ENCODE results near the gene EIF4E2. TPM values are rescaled to one million over a fixed set of nuclear protein-coding genes. Genes with fewer than 3 reads are reported as not detected.
A peak's percentile ranks its signal among the peaks of the same experiment; 100 is the strongest.

Gene EIF4E2
- polyA plus RNA-seq, 4 donors, result 67.9 to 103 (median 88.4) TPM

DNA sequence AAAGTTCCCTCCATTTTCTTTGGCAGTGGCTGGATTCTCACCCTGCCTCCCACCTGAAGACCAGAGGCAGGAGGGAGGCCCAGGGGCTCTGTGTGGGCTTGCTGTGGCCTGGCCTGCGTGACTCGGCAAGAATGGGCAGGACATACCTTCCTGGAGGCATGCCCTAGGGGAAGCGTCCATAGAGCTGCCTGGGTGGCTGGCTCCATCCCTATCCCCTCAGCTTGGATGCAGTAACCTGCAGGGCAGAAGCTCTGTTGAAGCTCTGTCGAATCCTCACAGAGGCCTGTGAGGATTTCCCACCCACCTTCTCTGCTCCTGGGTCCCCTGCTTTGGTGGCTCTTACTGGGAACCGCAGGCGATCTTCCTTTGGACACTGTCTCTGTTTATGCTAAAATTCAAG is 31.6 kb upstream of the EIF4E2 start:
- Histone ChIP-seq H3K4me3 (ENCODE audit: low read depth in 1 of 3, low read length in 3 of 3) (no peak overlapping the region), H3K27me3 (ENCODE audit: control insufficient read depth in 3 of 3, insufficient read depth in 3 of 3, low read length in 3 of 3) (peaks cover 13 to 41% (median 15%) of the 10 kb centered on the region in 3 donors), H3K4me1 (ENCODE audit: control insufficient read depth in 3 of 3, insufficient read depth in 2 of 3, low read depth in 1 of 3, low read length in 2 of 3) (peaks cover 0 to 30% (median 0%) of the 10 kb centered on the region in 3 donors), H3K27ac (ENCODE audit: low read depth in 1 of 3, low read length in 2 of 3) (no peak overlapping the region), H3K36me3 (ENCODE audit: control insufficient read depth in 3 of 3, insufficient read depth in 2 of 3, low read depth in 1 of 3, low read length in 3 of 3) (no peaks in the 10 kb centered on the region), H3K9me3 (ENCODE audit: control insufficient read depth in 2 of 2, insufficient read depth in 1 of 2, low read depth in 1 of 2, low read length in 1 of 2) (no peaks in the 10 kb centered on the region)
- WGBS, 3 donors, result 78 to 90% (median 80%) methylated on average over 6 of the region's 6 CpGs
- no peak for DNase-seq
- FAIRE-seq, result no peak

- H3K4me3 ChIP-seq (ENCODE audit: low read depth in 1 of 3, low read length in 3 of 3), result no peak within 1 kb of the TSS
- H3K36me3 ChIP-seq (ENCODE audit: control insufficient read depth in 3 of 3, insufficient read depth in 2 of 3, low read depth in 1 of 3, low read length in 3 of 3), result no peaks in the 10 kb centered on the region
- H3K27ac ChIP-seq (ENCODE audit: low read depth in 1 of 3, low read length in 2 of 3), result no peak within 1 kb of the TSS
- DNase-seq, result no peak
- H3K27me3 ChIP-seq (ENCODE audit: control insufficient read depth in 3 of 3, insufficient read depth in 3 of 3, low read length in 3 of 3), result peaks cover 15 to 50% (median 23%) of the 10 kb centered on the region in 3 donors
- peaks cover 0 to 33% (median 0%) of the 10 kb centered on the region in 3 donors for H3K4me1 ChIP-seq (ENCODE audit: control insufficient read depth in 3 of 3, insufficient read depth in 2 of 3, low read depth in 1 of 3, low read length in 2 of 3)
- FAIRE-seq, result no peak
- no peaks in the 10 kb centered on the region for H3K9me3 ChIP-seq (ENCODE audit: control insufficient read depth in 2 of 2, insufficient read depth in 1 of 2, low read depth in 1 of 2, low read length in 1 of 2)
- WGBS, 3 donors, result 63 to 66% (median 65%) methylated on average over 18 to 19 of the region's 19 CpGs
These were observed 30.7 kb upstream of the EIF4E2 start, which contains the start of gene PRSS56 for GRCh38 chr2:232519581-232520438. Gene PRSS56, plus strand, starts transcription at chr2:232520388. Its CDS starts 211 bp downstream, at chr2:232520599.

DNA sequence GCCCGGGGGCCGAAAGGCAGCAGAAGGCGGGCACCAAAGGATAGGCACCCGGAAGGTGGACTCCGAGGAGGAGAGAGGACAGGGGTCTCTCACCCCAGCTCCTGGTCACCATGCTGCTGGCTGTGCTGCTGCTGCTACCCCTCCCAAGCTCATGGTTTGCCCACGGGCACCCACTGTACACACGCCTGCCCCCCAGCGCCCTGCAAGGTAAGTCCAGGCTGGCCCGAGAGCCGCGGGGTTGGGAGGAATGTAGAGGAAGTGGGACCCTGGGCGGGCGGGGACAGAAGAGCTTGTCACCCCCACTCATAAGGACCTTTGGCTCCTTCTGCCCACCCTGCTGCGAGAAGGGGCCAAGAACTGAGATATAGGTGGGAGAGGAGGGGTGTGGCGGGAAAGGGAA is 30.0 kb upstream of the EIF4E2 start:
- H3K4me1 ChIP-seq (ENCODE audit: control insufficient read depth in 3 of 3, insufficient read depth in 2 of 3, low read depth in 1 of 3, low read length in 2 of 3), result peaks cover 0 to 26% (median 0%) of the 10 kb centered on the region in 3 donors
- no peaks in the 10 kb centered on the region for H3K36me3 ChIP-seq (ENCODE audit: control insufficient read depth in 3 of 3, insufficient read depth in 2 of 3, low read depth in 1 of 3, low read length in 3 of 3)
- FAIRE-seq (no peak), DNase-seq (no peak)
- H3K9me3 ChIP-seq (ENCODE audit: control insufficient read depth in 2 of 2, insufficient read depth in 1 of 2, low read depth in 1 of 2, low read length in 1 of 2), result no peaks in the 10 kb centered on the region
- no peak overlapping the region for H3K4me3 ChIP-seq (ENCODE audit: low read depth in 1 of 3, low read length in 3 of 3)
- peaks cover 15 to 51% (median 23%) of the 10 kb centered on the region in 3 donors for H3K27me3 ChIP-seq (ENCODE audit: control insufficient read depth in 3 of 3, insufficient read depth in 3 of 3, low read length in 3 of 3)
- no peak overlapping the region for H3K27ac ChIP-seq (ENCODE audit: low read depth in 1 of 3, low read length in 2 of 3)
- WGBS, 3 donors, result 73 to 80% (median 77%) methylated on average over 13 to 15 of the region's 15 CpGs

DNA sequence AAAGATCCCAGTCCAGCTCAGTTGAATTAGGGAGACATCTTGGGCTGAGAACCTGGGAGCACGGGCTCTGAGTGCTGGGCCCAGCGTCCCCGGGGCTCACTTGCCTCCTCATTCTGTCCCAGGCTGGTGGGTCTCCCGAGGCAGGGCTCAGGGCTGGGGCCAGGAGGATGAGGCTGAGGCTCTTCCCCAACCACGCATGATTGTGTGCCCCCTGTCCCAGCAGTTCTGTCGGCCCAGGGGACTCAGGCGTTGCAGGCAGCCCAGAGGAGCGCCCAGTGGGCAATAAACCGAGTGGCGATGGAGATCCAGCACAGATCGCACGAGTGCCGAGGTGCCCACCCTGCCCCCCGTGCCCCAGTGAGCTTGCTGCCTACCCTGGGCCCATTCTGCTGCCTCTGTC is 29.4 kb upstream of the EIF4E2 start:
- Histone ChIP-seq H3K36me3 (ENCODE audit: control insufficient read depth in 3 of 3, insufficient read depth in 2 of 3, low read depth in 1 of 3, low read length in 3 of 3) (no peaks in the 10 kb centered on the region), H3K4me1 (ENCODE audit: control insufficient read depth in 3 of 3, insufficient read depth in 2 of 3, low read depth in 1 of 3, low read length in 2 of 3) (peaks cover 0 to 22% (median 0%) of the 10 kb centered on the region in 3 donors), H3K27ac (ENCODE audit: low read depth in 1 of 3, low read length in 2 of 3) (no peak overlapping the region), H3K4me3 (ENCODE audit: low read depth in 1 of 3, low read length in 3 of 3) (no peak overlapping the region), H3K27me3 (ENCODE audit: control insufficient read depth in 3 of 3, insufficient read depth in 3 of 3, low read length in 3 of 3) (peaks cover 15 to 51% (median 23%) of the 10 kb centered on the region in 3 donors), H3K9me3 (ENCODE audit: control insufficient read depth in 2 of 2, insufficient read depth in 1 of 2, low read depth in 1 of 2, low read length in 1 of 2) (no peaks in the 10 kb centered on the region)
- DNase-seq (no peak), FAIRE-seq (no peak)
- WGBS, 3 donors, result 83 to 89% (median 88%) methylated on average over 13 to 14 of the region's 14 CpGs

- peaks cover 15 to 54% (median 23%) of the 10 kb centered on the region in 3 donors for H3K27me3 ChIP-seq (ENCODE audit: control insufficient read depth in 3 of 3, insufficient read depth in 3 of 3, low read length in 3 of 3)
- DNase-seq (peak; percentile 21 to 78), FAIRE-seq (no peak)
- WGBS, 3 donors, result 5 to 7% (median 6%) methylated on average over 40 to 66 of the region's 66 CpGs
- H3K27ac ChIP-seq (ENCODE audit: low read depth in 1 of 3, low read length in 2 of 3), result no peak overlapping the region
- no peaks in the 10 kb centered on the region for H3K36me3 ChIP-seq (ENCODE audit: control insufficient read depth in 3 of 3, insufficient read depth in 2 of 3, low read depth in 1 of 3, low read length in 3 of 3)
- peak overlapping the region in 1 of 3 donors; percentile 8 for H3K4me3 ChIP-seq (ENCODE audit: low read depth in 1 of 3, low read length in 3 of 3)
- no peaks in the 10 kb centered on the region for H3K9me3 ChIP-seq (ENCODE audit: control insufficient read depth in 2 of 2, insufficient read depth in 1 of 2, low read depth in 1 of 2, low read length in 1 of 2)
- peaks cover 0 to 13% (median 0%) of the 10 kb centered on the region in 3 donors for H3K4me1 ChIP-seq (ENCODE audit: control insufficient read depth in 3 of 3, insufficient read depth in 2 of 3, low read depth in 1 of 3, low read length in 2 of 3)
These were observed 28.4 kb upstream of the EIF4E2 start for GRCh38 chr2:232521959-232522622.

DNA sequence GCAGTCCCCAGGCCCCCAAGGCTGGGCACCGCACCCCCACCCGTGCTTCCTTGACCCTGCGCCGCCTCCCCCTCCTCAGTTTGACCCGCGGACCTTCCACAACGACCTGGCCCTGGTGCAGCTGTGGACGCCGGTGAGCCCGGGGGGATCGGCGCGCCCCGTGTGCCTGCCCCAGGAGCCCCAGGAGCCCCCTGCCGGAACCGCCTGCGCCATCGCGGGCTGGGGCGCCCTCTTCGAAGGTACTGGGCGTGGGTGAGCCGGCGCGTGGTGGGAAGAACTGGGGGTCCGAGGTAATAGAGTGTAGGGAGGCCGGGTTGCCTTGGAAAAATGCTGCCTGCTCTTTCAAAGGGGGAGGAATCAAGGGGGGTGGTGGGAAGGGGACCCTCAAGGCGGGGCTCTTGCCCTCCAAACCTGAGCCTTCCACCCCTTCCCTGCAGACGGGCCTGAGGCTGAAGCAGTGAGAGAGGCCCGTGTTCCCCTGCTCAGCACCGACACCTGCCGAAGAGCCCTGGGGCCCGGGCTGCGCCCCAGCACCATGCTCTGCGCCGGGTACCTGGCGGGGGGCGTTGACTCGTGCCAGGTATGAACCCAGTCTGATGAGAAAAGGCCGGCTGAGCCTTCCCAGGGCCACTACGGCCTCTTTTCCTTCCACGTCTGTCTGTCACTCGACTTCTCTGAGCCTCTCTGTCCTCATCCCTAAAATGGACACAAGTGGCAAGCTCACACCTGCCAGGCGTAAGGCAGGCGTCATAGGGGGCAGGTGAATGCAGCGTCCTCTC is 27.7 kb upstream of the EIF4E2 start:
- DNase-seq, result peak in 1 of 2 donors; percentile 29
- H3K36me3 ChIP-seq (ENCODE audit: control insufficient read depth in 3 of 3, insufficient read depth in 2 of 3, low read depth in 1 of 3, low read length in 3 of 3), result no peaks in the 10 kb centered on the region
- H3K4me3 ChIP-seq (ENCODE audit: low read depth in 1 of 3, low read length in 3 of 3), result no peak overlapping the region
- H3K4me1 ChIP-seq (ENCODE audit: control insufficient read depth in 3 of 3, insufficient read depth in 2 of 3, low read depth in 1 of 3, low read length in 2 of 3), result peaks cover 0 to 10% (median 0%) of the 10 kb centered on the region in 3 donors
- no peak for FAIRE-seq
- H3K9me3 ChIP-seq (ENCODE audit: control insufficient read depth in 2 of 2, insufficient read depth in 1 of 2, low read depth in 1 of 2, low read length in 1 of 2), result no peaks in the 10 kb centered on the region
- peaks cover 15 to 54% (median 23%) of the 10 kb centered on the region in 3 donors for H3K27me3 ChIP-seq (ENCODE audit: control insufficient read depth in 3 of 3, insufficient read depth in 3 of 3, low read length in 3 of 3)
- H3K27ac ChIP-seq (ENCODE audit: low read depth in 1 of 3, low read length in 2 of 3), result no peak overlapping the region
- 14 to 23% (median 16%) methylated on average over 29 to 46 of the region's 46 CpGs for WGBS, 3 donors

DNA sequence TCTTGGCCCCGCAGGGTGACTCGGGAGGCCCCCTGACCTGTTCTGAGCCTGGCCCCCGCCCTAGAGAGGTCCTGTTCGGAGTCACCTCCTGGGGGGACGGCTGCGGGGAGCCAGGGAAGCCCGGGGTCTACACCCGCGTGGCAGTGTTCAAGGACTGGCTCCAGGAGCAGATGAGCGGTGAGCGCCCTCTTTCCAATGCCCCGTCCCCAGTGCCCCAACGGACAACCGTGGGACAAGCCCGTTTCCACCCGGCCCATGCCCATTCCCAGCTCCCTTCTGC is 27.1 kb upstream of the EIF4E2 start:
- 14 to 18% (median 17%) methylated on average over 16 of the region's 16 CpGs for WGBS, 3 donors
- DNase-seq, result no peak
- H3K27me3 ChIP-seq (ENCODE audit: control insufficient read depth in 3 of 3, insufficient read depth in 3 of 3, low read length in 3 of 3), result peaks cover 15 to 55% (median 23%) of the 10 kb centered on the region in 3 donors

More for the DNA sequence above, 27.1 kb upstream of the EIF4E2 start:
- H3K4me1 ChIP-seq (ENCODE audit: control insufficient read depth in 3 of 3, insufficient read depth in 2 of 3, low read depth in 1 of 3, low read length in 2 of 3), result peaks cover 0 to 7% (median 0%) of the 10 kb centered on the region in 3 donors
- H3K27ac ChIP-seq (ENCODE audit: low read depth in 1 of 3, low read length in 2 of 3), result no peak overlapping the region
- H3K36me3 ChIP-seq (ENCODE audit: control insufficient read depth in 3 of 3, insufficient read depth in 2 of 3, low read depth in 1 of 3, low read length in 3 of 3), result no peaks in the 10 kb centered on the region
- H3K9me3 ChIP-seq (ENCODE audit: control insufficient read depth in 2 of 2, insufficient read depth in 1 of 2, low read depth in 1 of 2, low read length in 1 of 2), result no peaks in the 10 kb centered on the region
- no peak overlapping the region for H3K4me3 ChIP-seq (ENCODE audit: low read depth in 1 of 3, low read length in 3 of 3)
- no peak for FAIRE-seq

Data from small intestine (tissue), 7 donors.